Colonic mucosa (tissue), 4 donors: Measurements from ENCODE around the gene CPNE2. TPM values are rescaled to one million over a fixed set of nuclear protein-coding genes. Genes with fewer than 3 reads are reported as not detected.
"Not testable (repeated sequence)": the region's sequence is repeated elsewhere in the genome, so short reads cannot be mapped to it uniquely, and the experiment has no call there.

Experiments
- DNase-seq: peaks from one replicate; pipeline ENCODE4 v3.0.0-alpha.2; 2020
- H3K27ac ChIP-seq: fragments of 200-600 bp; one replicate; pipeline ENCODE4 v1.8.0; 2021
- H3K27me3 ChIP-seq: fragments of 200-600 bp; one replicate; pipeline ENCODE4 v1.8.0; 2021
- H3K36me3 ChIP-seq: fragments of 200-600 bp; one replicate; pipeline ENCODE4 v1.8.0; 2021
- H3K4me1 ChIP-seq: fragments of 200-600 bp; one replicate; pipeline ENCODE4 v1.8.0; 2021; ENCODE audit warnings: mild to moderate bottlenecking
- H3K4me3 ChIP-seq: fragments of 200-600 bp; one replicate; pipeline ENCODE4 v1.8.0; 2021
- H3K9ac ChIP-seq, 2 donors: one replicate each; pipeline ENCODE4 v1.7.0; 2013; ENCODE audit warnings: control low read depth in 2 of 2, low read depth in 2 of 2, low read length in 2 of 2
- H3K9me3 ChIP-seq: fragments of 200-600 bp; one replicate; pipeline ENCODE4 v1.8.0; 2021
- intact Hi-C: fragments of 100-400 bp; cut with DNase I; formaldehyde crosslinking; loops from one replicate; pipeline ENCODE4 v1.14.1; 2022
- total RNA-seq, 2 donors: library from RNA; stranded (reverse); fragmentation: NEBNext Ultra II Directional in 1 of 2; extraction: Animal tissue kit (Norgen Biotek cat#: 25700) in 1 of 2; gene quantifications; one replicate each; pipeline ENCODE4 v1.2.1, GENCODE V29; 2021
- TF ChIP-seq, protein P1 (sequence below): fragments of 200-600 bp; IDR thresholded peaks from one replicate; pipeline ENCODE4 v1.8.0; 2022; ENCODE audit warnings: antibody characterized with exemption, mild to moderate bottlenecking
- donor health status: healthy.
- donor health status: DM: no; HTN: no; CAD: no.
- donor health status: DM: no; HTN: no; CAD: no.

CPNE2 gene
- total RNA-seq, 2 donors from 2014 or later, result 38.6 to 53.3 TPM

DNA sequence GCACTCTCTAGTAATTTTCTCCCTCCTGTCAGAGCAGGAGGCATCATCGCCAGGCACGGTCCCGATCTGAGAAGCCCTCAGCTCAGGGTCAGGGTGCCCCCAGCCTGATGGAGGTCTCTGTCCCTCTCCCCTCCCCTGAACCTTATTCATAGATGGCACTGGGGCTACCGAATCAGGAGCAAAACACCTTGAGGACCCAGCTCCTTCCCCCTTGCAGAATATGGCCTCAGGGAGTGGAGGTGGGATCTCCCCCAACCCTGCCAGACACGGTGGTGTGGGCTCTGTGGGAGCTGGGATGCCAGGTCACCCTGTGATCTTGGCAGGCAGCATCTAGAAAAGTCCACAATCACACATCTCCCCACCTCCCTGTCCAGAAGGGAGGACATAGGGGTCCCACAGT is 2.5 kb downstream of the CPNE2 start:
- intact Hi-C loops, result no loop called here
- H3K27ac ChIP-seq, result no peak overlapping the region
- H3K4me3 ChIP-seq, result no peak overlapping the region

DNA sequence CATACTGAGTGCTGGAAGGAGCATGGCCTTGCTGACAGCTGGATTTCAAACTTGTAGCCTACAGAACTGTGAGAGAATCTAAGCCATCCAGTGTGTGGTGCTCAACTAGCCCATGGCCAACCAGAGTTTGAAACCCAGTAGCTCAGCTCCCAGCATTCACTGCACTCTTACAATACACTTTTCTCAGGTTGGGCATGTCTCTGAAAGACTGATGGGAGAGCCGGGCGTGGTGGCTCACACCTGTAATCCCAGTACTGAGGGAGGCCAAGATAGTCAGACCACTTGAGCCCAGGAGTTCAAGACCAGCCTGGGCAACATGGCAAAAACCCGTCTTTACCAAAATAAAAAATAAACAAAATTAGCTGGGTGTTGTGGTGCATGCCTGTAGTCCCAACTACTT is 3.8 kb downstream of the CPNE2 start:
- no peaks in the 10 kb centered on the region for H3K4me1 ChIP-seq
- intact Hi-C loops, result no loop called here
- no peaks in the 10 kb centered on the region for H3K9me3 ChIP-seq
- H3K4me3 ChIP-seq, result no peak overlapping the region
- no peaks in the 10 kb centered on the region for H3K27me3 ChIP-seq
- no peak overlapping the region for H3K9ac ChIP-seq
- H3K27ac ChIP-seq, result no peak overlapping the region
- no peak for DNase-seq
- TF ChIP-seq, protein P1, sequence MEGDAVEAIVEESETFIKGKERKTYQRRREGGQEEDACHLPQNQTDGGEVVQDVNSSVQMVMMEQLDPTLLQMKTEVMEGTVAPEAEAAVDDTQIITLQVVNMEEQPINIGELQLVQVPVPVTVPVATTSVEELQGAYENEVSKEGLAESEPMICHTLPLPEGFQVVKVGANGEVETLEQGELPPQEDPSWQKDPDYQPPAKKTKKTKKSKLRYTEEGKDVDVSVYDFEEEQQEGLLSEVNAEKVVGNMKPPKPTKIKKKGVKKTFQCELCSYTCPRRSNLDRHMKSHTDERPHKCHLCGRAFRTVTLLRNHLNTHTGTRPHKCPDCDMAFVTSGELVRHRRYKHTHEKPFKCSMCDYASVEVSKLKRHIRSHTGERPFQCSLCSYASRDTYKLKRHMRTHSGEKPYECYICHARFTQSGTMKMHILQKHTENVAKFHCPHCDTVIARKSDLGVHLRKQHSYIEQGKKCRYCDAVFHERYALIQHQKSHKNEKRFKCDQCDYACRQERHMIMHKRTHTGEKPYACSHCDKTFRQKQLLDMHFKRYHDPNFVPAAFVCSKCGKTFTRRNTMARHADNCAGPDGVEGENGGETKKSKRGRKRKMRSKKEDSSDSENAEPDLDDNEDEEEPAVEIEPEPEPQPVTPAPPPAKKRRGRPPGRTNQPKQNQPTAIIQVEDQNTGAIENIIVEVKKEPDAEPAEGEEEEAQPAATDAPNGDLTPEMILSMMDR, result no peak
- no peaks in the 10 kb centered on the region for H3K36me3 ChIP-seq

More for the DNA sequence above, 2.5 kb downstream of the CPNE2 start:
- H3K9me3 ChIP-seq, result no peaks in the 10 kb centered on the region
- TF ChIP-seq, protein P1, result no peak
- H3K36me3 ChIP-seq, result no peaks in the 10 kb centered on the region
- H3K9ac ChIP-seq, result no peak overlapping the region
- no peak for DNase-seq
- no peaks in the 10 kb centered on the region for H3K4me1 ChIP-seq
- no peaks in the 10 kb centered on the region for H3K27me3 ChIP-seq

DNA sequence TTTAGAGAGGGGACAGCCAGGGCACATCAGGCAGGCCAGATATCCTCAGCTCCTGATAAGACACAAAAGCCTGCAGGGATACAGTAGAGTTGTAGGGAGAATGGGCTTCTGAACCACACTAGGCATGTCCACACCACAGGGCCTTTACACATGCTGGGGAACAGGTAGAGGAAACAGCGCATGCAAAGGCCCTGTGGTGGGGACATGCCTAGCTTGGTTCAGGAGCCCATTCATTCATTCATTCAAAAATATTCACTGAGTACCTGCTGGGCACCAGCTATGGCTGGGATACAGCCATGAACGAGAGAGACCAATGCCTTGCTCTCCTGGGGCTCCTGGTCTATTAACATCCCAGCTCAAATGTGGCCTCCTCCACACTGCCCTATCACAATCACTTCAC is 4.4 kb downstream of the CPNE2 start:
- H3K9ac ChIP-seq, result no peak overlapping the region
- intact Hi-C loops, result no loop called here
- TF ChIP-seq, protein P1, result no peak
- H3K9me3 ChIP-seq, result no peaks in the 10 kb centered on the region
- H3K4me3 ChIP-seq, result no peak overlapping the region
- no peaks in the 10 kb centered on the region for H3K4me1 ChIP-seq
- no peaks in the 10 kb centered on the region for H3K36me3 ChIP-seq
- H3K27me3 ChIP-seq, result no peaks in the 10 kb centered on the region
- H3K27ac ChIP-seq, result no peak overlapping the region
- no peak for DNase-seq

- intact Hi-C loops, result loop anchor here (2.0 kb wide), 1 partner anchor 28 kb away; no protein-coding TSS in a partner anchor
- no peak overlapping the region for H3K27ac ChIP-seq
- no peaks in the 10 kb centered on the region for H3K4me1 ChIP-seq
Observed at GRCh38 chr16:57098188-57098841, 5.9 kb downstream of the CPNE2 start.

DNA sequence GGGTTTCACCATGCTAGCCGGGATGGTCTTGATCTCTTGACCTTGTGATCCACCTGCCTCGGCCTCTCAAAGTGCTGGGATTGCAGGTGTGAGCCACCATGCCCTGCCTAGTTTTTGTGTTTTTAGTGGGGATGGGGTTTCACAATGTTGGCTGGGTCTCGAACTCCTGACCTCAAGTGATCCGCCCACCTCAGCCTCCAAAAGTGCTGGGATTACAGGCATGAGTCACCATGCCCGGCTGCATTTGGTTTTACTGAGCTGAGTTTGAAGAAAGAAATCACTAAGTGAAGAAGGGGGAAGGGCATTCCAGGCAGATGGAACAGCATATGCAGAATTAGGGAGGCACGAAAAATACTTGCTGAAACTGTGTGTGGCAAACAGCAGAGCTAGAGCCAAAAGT is 7.6 kb downstream of the CPNE2 start:
- not testable (repeated sequence) for H3K4me1 ChIP-seq, H3K27ac ChIP-seq, H3K9ac ChIP-seq, DNase-seq, H3K36me3 ChIP-seq, H3K9me3 ChIP-seq, H3K27me3 ChIP-seq, H3K4me3 ChIP-seq
- intact Hi-C loops, result loop anchor here (2.0 kb wide), 1 partner anchor 27 kb away; no protein-coding TSS in a partner anchor

More at GRCh38 chr16:57098188-57098841, 5.9 kb downstream of the CPNE2 start:
- no peak for DNase-seq
- TF ChIP-seq, protein P1, result no peak
- Histone ChIP-seq H3K9ac (no peak overlapping the region), H3K4me3 (no peak overlapping the region), H3K27me3 (no peaks in the 10 kb centered on the region), H3K9me3 (no peaks in the 10 kb centered on the region), H3K36me3 (no peaks in the 10 kb centered on the region)

DNA sequence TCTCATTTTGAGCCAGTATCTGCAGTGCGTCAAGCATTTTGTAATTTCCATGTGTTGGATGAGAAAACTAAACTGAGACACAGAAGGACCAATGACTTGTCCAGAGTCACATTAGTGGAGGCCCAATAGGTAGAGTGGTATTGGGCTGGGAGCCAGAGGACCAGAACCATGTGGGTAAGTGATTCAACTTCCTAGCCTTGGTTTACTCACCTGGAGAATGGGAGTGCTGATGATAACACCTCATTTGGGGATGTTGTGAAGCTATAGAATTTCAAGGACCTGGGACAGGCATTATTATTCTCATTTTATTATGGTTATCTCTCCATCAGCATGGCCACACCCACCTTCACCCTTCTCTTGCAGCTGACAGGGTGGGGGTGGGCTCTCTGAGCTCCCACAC is 8.1 kb downstream of the CPNE2 start:
- no peak overlapping the region for H3K4me3 ChIP-seq
- H3K36me3 ChIP-seq, result no peaks in the 10 kb centered on the region
- H3K9me3 ChIP-seq, result no peaks in the 10 kb centered on the region
- no peak for DNase-seq
- no peak overlapping the region for H3K9ac ChIP-seq
- H3K27me3 ChIP-seq, result no peaks in the 10 kb centered on the region
- TF ChIP-seq, protein P1, result no peak
- intact Hi-C loops, result no loop called here
- H3K4me1 ChIP-seq, result no peaks in the 10 kb centered on the region
- no peak overlapping the region for H3K27ac ChIP-seq
